WTC11 (cell line): ENCODE measurements around the gene FEV.

Experiments
- CREM ChIP-seq: sonication (generic); formaldehyde crosslinking; IDR thresholded peaks from 2 replicates; pipeline ENCODE4 v1.8.1; 2022; ENCODE audit warnings: mild to moderate bottlenecking, missing genetic modification reagents, moderate library complexity
- ETV6 ChIP-seq: sonication (generic); formaldehyde crosslinking; IDR thresholded peaks from 2 replicates; pipeline ENCODE4 v1.8.1; 2022; ENCODE audit warnings: mild to moderate bottlenecking, missing genetic modification reagents
- GTF2I ChIP-seq: fragments of 250-450 bp; sonication (Bioruptor Pico); conservative IDR thresholded peaks from 2 replicates; pipeline ENCODE4 v1.4.0; 2021; ENCODE audit warnings: mild to moderate bottlenecking
- SP1 ChIP-seq: sonication (generic); formaldehyde crosslinking; conservative IDR thresholded peaks from 2 replicates; pipeline ENCODE4 v1.8.1; 2022; ENCODE audit warnings: missing genetic modification reagents
- TP53 ChIP-seq: sonication (generic); formaldehyde crosslinking; IDR thresholded peaks from 2 replicates; pipeline ENCODE4 v1.8.1; 2023; ENCODE audit warnings: mild to moderate bottlenecking, missing genetic modification reagents
- TF ChIP-seq, protein P1 (sequence below): fragments of 200-600 bp; IDR thresholded peaks from 2 replicates; pipeline ENCODE4 v1.8.0; 2022; ENCODE audit warnings: antibody characterized with exemption
- TF ChIP-seq, protein P2 (sequence below): sonication (generic); formaldehyde crosslinking; IDR thresholded peaks from 2 replicates; pipeline ENCODE4 v1.8.1; 2022; ENCODE audit warnings: mild to moderate bottlenecking, moderate library complexity, missing genetic modification reagents

DNA sequence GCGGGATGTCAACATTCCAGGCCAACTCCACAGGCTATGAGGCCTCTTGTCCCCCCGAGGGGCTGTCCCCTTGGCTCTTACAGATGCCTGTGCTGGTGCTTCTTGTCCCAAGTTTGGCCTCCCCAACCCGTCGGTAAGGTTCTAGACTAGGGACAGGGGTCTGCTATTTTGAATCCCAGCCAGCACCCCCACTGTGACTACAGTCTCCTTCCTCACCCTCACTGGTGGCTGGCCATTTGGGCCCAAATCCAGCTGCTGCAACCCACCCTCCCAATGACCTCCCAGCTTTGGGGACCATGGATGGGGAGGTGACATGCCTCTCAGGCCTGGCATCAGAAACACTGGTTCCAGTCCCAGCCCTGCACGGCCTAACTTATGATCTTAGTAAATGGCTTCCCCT is 37.6 kb upstream of the FEV start:
- TF ChIP-seq, protein P1, sequence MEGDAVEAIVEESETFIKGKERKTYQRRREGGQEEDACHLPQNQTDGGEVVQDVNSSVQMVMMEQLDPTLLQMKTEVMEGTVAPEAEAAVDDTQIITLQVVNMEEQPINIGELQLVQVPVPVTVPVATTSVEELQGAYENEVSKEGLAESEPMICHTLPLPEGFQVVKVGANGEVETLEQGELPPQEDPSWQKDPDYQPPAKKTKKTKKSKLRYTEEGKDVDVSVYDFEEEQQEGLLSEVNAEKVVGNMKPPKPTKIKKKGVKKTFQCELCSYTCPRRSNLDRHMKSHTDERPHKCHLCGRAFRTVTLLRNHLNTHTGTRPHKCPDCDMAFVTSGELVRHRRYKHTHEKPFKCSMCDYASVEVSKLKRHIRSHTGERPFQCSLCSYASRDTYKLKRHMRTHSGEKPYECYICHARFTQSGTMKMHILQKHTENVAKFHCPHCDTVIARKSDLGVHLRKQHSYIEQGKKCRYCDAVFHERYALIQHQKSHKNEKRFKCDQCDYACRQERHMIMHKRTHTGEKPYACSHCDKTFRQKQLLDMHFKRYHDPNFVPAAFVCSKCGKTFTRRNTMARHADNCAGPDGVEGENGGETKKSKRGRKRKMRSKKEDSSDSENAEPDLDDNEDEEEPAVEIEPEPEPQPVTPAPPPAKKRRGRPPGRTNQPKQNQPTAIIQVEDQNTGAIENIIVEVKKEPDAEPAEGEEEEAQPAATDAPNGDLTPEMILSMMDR = no peak
- no peak for TF ChIP-seq SP1 (CRISPR knock-in tag)
- TF ChIP-seq CREM (CRISPR knock-in tag) = no peak
- TF ChIP-seq, protein P2, sequence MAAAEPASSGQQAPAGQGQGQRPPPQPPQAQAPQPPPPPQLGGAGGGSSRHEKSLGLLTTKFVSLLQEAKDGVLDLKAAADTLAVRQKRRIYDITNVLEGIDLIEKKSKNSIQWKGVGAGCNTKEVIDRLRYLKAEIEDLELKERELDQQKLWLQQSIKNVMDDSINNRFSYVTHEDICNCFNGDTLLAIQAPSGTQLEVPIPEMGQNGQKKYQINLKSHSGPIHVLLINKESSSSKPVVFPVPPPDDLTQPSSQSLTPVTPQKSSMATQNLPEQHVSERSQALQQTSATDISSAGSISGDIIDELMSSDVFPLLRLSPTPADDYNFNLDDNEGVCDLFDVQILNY (CRISPR knock-in tag) = no peak
- TF ChIP-seq ETV6 = no peak
- TF ChIP-seq TP53 = no peak
- no peak for TF ChIP-seq GTF2I (CRISPR knock-in tag)
